CD8-positive, alpha-beta memory T cell (primary cell): ENCODE results near the gene CCNG1. TPM values are rescaled to one million over a fixed set of nuclear protein-coding genes. Genes with fewer than 3 reads are reported as not detected.
A peak's percentile ranks its signal among the peaks of the same experiment; 100 is the strongest.

Source experiments
- CTCF ChIA-PET: fragments of 350-600 bp; sonication (Branson Sonifier 250); formaldehyde crosslinking; loops from one replicate; lab custom pipeline; 2021; ENCODE audit warnings: antibody characterized with exemption; lab: Charles Lee
- POLR2A ChIA-PET: fragments of 350-600 bp; sonication (Branson Sonifier 250); formaldehyde crosslinking; loops from one replicate; lab custom pipeline; 2021; ENCODE audit warnings: antibody characterized with exemption; lab: Charles Lee
- DNase-seq, 5 donors: peaks; one replicate each; pipeline versions ENCODE4 v3.0.0 to v3.0.0-alpha.2; 2020 to 2022; ENCODE audit warnings: mixed read lengths in 1 of 5
- H3K27ac ChIP-seq: one replicate; pipeline ENCODE4 v1.7.0; 2013; ENCODE audit warnings: low read depth, mild to moderate bottlenecking, low read length, moderate library complexity
- H3K27me3 ChIP-seq: 2 replicates; pipeline ENCODE4 v1.7.0; 2013; ENCODE audit warnings: low read length, mild to moderate bottlenecking; ENCODE audit not compliant: insufficient read depth, poor library complexity, severe bottlenecking
- H3K36me3 ChIP-seq: 2 replicates; pipeline ENCODE4 v1.7.0; 2013; ENCODE audit warnings: mild to moderate bottlenecking, low read length, moderate library complexity; ENCODE audit not compliant: insufficient read depth
- H3K4me1 ChIP-seq: 2 replicates; pipeline ENCODE4 v1.7.0; 2013; ENCODE audit warnings: mild to moderate bottlenecking, low read length, moderate library complexity; ENCODE audit not compliant: insufficient read depth
- H3K4me3 ChIP-seq: 2 replicates; pipeline ENCODE4 v1.7.0; 2013; ENCODE audit warnings: mild to moderate bottlenecking, low read length
- H3K9me3 ChIP-seq: 2 replicates; pipeline ENCODE4 v1.7.0; 2013; ENCODE audit warnings: mild to moderate bottlenecking, low read length
- H3K27ac Mint-ChIP-seq, 8 donors: one replicate each; pipeline ENCODE4 v1.8.0; 2020 to 2021; ENCODE audit warnings: mixed read lengths in 8 of 8, mild to moderate bottlenecking in 6 of 8, inconsistent platforms in 3 of 8, moderate library complexity in 3 of 8
- H3K27me3 Mint-ChIP-seq, 2 donors: one replicate each; pipeline ENCODE4 v1.8.0; 2020 to 2021; ENCODE audit warnings: mixed read lengths in 2 of 2, mild to moderate bottlenecking in 1 of 2, moderate library complexity in 1 of 2
- H3K36me3 Mint-ChIP-seq, 3 donors: one replicate each; pipeline ENCODE4 v1.8.0; 2020 to 2021; ENCODE audit warnings: mixed read lengths in 3 of 3, inconsistent platforms in 1 of 3, mild to moderate bottlenecking in 1 of 3
- H3K4me1 Mint-ChIP-seq, 3 donors: one replicate each; pipeline ENCODE4 v1.8.0; 2020 to 2021; ENCODE audit warnings: mixed read lengths in 3 of 3, inconsistent platforms in 1 of 3, mild to moderate bottlenecking in 1 of 3
- H3K4me3 Mint-ChIP-seq, 7 donors: one replicate each; pipeline ENCODE4 v1.8.0; 2020 to 2021; ENCODE audit warnings: mixed read lengths in 7 of 7, mild to moderate bottlenecking in 6 of 7, moderate library complexity in 4 of 7, inconsistent platforms in 2 of 7
- H3K9me3 Mint-ChIP-seq, 5 donors: one replicate each; pipeline ENCODE4 v1.8.0; 2020 to 2022; ENCODE audit warnings: mixed read lengths in 5 of 5, mild to moderate bottlenecking in 3 of 5, moderate library complexity in 2 of 5, inconsistent platforms in 1 of 5
- polyA plus RNA-seq: library from polyadenylated mRNA; unstranded; fragments of 300-500 nt; fragmentation: Illumina TruSeq; gene quantifications from one replicate; pipeline ENCODE4 v1.2.3, GENCODE V29; 2021
- total RNA-seq, 2 experiments: library from RNA; stranded (reverse); gene quantifications; one replicate each; pipeline ENCODE4 v1.2.3, GENCODE V29; 2021

The CCNG1 gene
- total and polyA plus RNA-seq, 3 experiments from 2014 or later: 77.8 to 104 (median 90.9) TPM

- CTCF ChIA-PET: no interaction called here
- H3K9me3 Mint-ChIP-seq: no peaks in the 10 kb centered on the region
Observed at GRCh38 chr5:163432544-163432943, 4.9 kb upstream of the CCNG1 start.

GRCh38 chr5:163433271-163433670 lies 4.1 kb upstream of the CCNG1 start:
- Histone ChIP-seq H3K4me3 (no peak overlapping the region), H3K27ac (no peak overlapping the region), H3K4me1 (peaks cover 9% of the 10 kb centered on the region), H3K27me3 (no peaks in the 10 kb centered on the region), H3K36me3 (no peaks in the 10 kb centered on the region), H3K9me3 (no peaks in the 10 kb centered on the region)
- Mint-ChIP-seq H3K36me3 (peaks cover 0 to 9% (median 0%) of the 10 kb centered on the region in 3 donors), H3K27me3 (peaks cover 0 to 3% of the 10 kb centered on the region in 2 donors), H3K27ac (peak overlapping the region in 1 of 8 donors; percentile 76), H3K4me1 (peaks cover 15 to 17% (median 15%) of the 10 kb centered on the region in 3 donors), H3K4me3 (no peak overlapping the region), H3K9me3 (no peaks in the 10 kb centered on the region)
- no peak for DNase-seq
- ChIA-PET CTCF (no interaction called here), POLR2A (interaction anchor here (1.7 kb wide), 1 partner anchor 27 kb away, joined by 4 read pairs; the partner anchor contains the start of genes HMMR and NUDCD2)

More at GRCh38 chr5:163432544-163432943, 4.9 kb upstream of the CCNG1 start:
- POLR2A ChIA-PET: no interaction called here
- Mint-ChIP-seq H3K36me3 (peaks cover 0 to 5% (median 0%) of the 10 kb centered on the region in 3 donors), H3K4me3 (no peak overlapping the region), H3K27me3 (peaks cover 0 to 3% of the 10 kb centered on the region in 2 donors), H3K4me1 (peaks cover 10 to 13% (median 11%) of the 10 kb centered on the region in 3 donors), H3K27ac (peak overlapping the region in 1 of 8 donors; percentile 8)
- DNase-seq: no peak
- Histone ChIP-seq H3K36me3 (no peaks in the 10 kb centered on the region), H3K27me3 (no peaks in the 10 kb centered on the region), H3K4me3 (no peak overlapping the region), H3K4me1 (peaks cover 8% of the 10 kb centered on the region), H3K27ac (no peak overlapping the region), H3K9me3 (no peaks in the 10 kb centered on the region)

- no peak for DNase-seq
- Mint-ChIP-seq H3K27ac (no peak overlapping the region), H3K9me3 (no peaks in the 10 kb centered on the region), H3K36me3 (peaks cover 0 to 9% (median 0%) of the 10 kb centered on the region in 3 donors), H3K4me3 (peak overlapping the region in 1 of 7 donors; percentile 19), H3K27me3 (peaks cover 0 to 3% of the 10 kb centered on the region in 2 donors), H3K4me1 (peaks cover 25 to 28% (median 27%) of the 10 kb centered on the region in 3 donors)
- CTCF ChIA-PET: interaction anchor here (1.0 kb wide), 1 partner anchor 26 kb away, joined by 4 read pairs; no protein-coding TSS in a partner anchor
- Histone ChIP-seq H3K4me1 (peaks cover 21% of the 10 kb centered on the region), H3K27ac (no peak overlapping the region), H3K27me3 (no peaks in the 10 kb centered on the region), H3K9me3 (no peaks in the 10 kb centered on the region), H3K4me3 (no peak overlapping the region), H3K36me3 (no peaks in the 10 kb centered on the region)
- POLR2A ChIA-PET: interaction anchor here (1.7 kb wide), 1 partner anchor 26 kb away, joined by 4 read pairs; the partner anchor contains the start of genes HMMR and NUDCD2
Observed at GRCh38 chr5:163434401-163434866, 3.0 kb upstream of the CCNG1 start.

- DNase-seq: no peak
- H3K27ac ChIP-seq: peak overlapping the region; percentile 88
- H3K4me3 ChIP-seq: peak overlapping the region; percentile 89
- ChIA-PET CTCF (no interaction called here), POLR2A (no interaction called here)
- peaks cover 0 to 25% (median 5%) of the 10 kb centered on the region in 3 donors for H3K36me3 Mint-ChIP-seq
- no peaks in the 10 kb centered on the region for H3K9me3 ChIP-seq
- H3K27me3 Mint-ChIP-seq: peaks cover 0 to 1% of the 10 kb centered on the region in 2 donors
- H3K36me3 ChIP-seq: no peaks in the 10 kb centered on the region
- peak overlapping the region; percentile 82 to 97 (median 95) for H3K27ac Mint-ChIP-seq
- no peaks in the 10 kb centered on the region for H3K27me3 ChIP-seq
- H3K4me1 ChIP-seq: peaks cover 32% of the 10 kb centered on the region
- peak overlapping the region; percentile 88 to 95 (median 94) for H3K4me3 Mint-ChIP-seq
- H3K4me1 Mint-ChIP-seq: peaks cover 42 to 49% (median 48%) of the 10 kb centered on the region in 3 donors
- H3K9me3 Mint-ChIP-seq: no peaks in the 10 kb centered on the region
Observed at GRCh38 chr5:163436515-163436914, 880 bp upstream of the CCNG1 start.

- Histone ChIP-seq H3K27ac (peak overlapping the region; percentile 88), H3K9me3 (no peaks in the 10 kb centered on the region), H3K4me3 (peak overlapping the region; percentile 89), H3K36me3 (no peaks in the 10 kb centered on the region), H3K4me1 (peaks cover 32% of the 10 kb centered on the region), H3K27me3 (no peaks in the 10 kb centered on the region)
- CTCF ChIA-PET: interaction anchor here (1.1 to 2.3 kb wide), 2 partner anchors 12 to 22 kb away, joined by 3 to 20 read pairs; partner anchors contain the start of genes HMMR and NUDCD2
- peak overlapping the region; percentile 82 to 97 (median 95) for H3K27ac Mint-ChIP-seq
- no peaks in the 10 kb centered on the region for H3K9me3 Mint-ChIP-seq
- POLR2A ChIA-PET: interaction anchor here (1.5 to 2.2 kb wide), 2 partner anchors 23 to 70 kb away, joined by 9 to 31 read pairs; partner anchors contain the start of genes HMMR and NUDCD2
- peaks cover 42 to 51% (median 49%) of the 10 kb centered on the region in 3 donors for H3K4me1 Mint-ChIP-seq
- no peak for DNase-seq
- peaks cover 0 to 27% (median 5%) of the 10 kb centered on the region in 3 donors for H3K36me3 Mint-ChIP-seq
- H3K4me3 Mint-ChIP-seq: peak overlapping the region; percentile 88 to 95 (median 94)
- peaks cover 0 to 1% of the 10 kb centered on the region in 2 donors for H3K27me3 Mint-ChIP-seq
Observed at GRCh38 chr5:163437011-163437308, 435 bp upstream of the CCNG1 start.

GRCh38 chr5:163439092-163439425 lies 1.7 kb downstream of the CCNG1 start:
- POLR2A ChIA-PET: interaction anchor here (2.2 kb wide), 1 partner anchor 21 kb away, joined by 31 read pairs; the partner anchor contains the start of genes HMMR and NUDCD2
- DNase-seq: no peak
- CTCF ChIA-PET: interaction anchor here (2.3 kb wide), 1 partner anchor 20 kb away, joined by 20 read pairs; the partner anchor contains the start of genes HMMR and NUDCD2

GRCh38 chr5:163440954-163441353 lies 3.6 kb downstream of the CCNG1 start:
- Mint-ChIP-seq H3K36me3 (peaks cover 0 to 62% (median 7%) of the 10 kb centered on the region in 3 donors), H3K27ac (peak overlapping the region in 7 of 8 donors; percentile 4 to 62 (median 24)), H3K9me3 (no peaks in the 10 kb centered on the region), H3K27me3 (no peaks in the 10 kb centered on the region), H3K4me3 (peak overlapping the region in 1 of 7 donors; percentile 18), H3K4me1 (peaks cover 44 to 63% (median 55%) of the 10 kb centered on the region in 3 donors)
- Histone ChIP-seq H3K27ac (no peak overlapping the region), H3K4me1 (peaks cover 32% of the 10 kb centered on the region), H3K9me3 (no peaks in the 10 kb centered on the region), H3K4me3 (no peak overlapping the region), H3K36me3 (peaks cover 12% of the 10 kb centered on the region), H3K27me3 (no peaks in the 10 kb centered on the region)
- DNase-seq: no peak
- ChIA-PET POLR2A (interaction anchor here (1.2 kb wide), 1 partner anchor 19 kb away, joined by 3 read pairs; the partner anchor contains the start of gene NUDCD2), CTCF (interaction anchor here (0.7 to 1.8 kb wide), 3 partner anchors 18 to 19 kb away, joined by 3 to 6 read pairs (median 3); partner anchors contain the start of genes HMMR and NUDCD2)

More at GRCh38 chr5:163439092-163439425, 1.7 kb downstream of the CCNG1 start:
- H3K4me1 Mint-ChIP-seq: peaks cover 42 to 58% (median 55%) of the 10 kb centered on the region in 3 donors
- no peaks in the 10 kb centered on the region for H3K9me3 ChIP-seq
- no peaks in the 10 kb centered on the region for H3K9me3 Mint-ChIP-seq
- H3K27ac ChIP-seq: peak overlapping the region; percentile 6
- H3K36me3 Mint-ChIP-seq: peaks cover 0 to 47% (median 7%) of the 10 kb centered on the region in 3 donors
- peak overlapping the region; percentile 46 to 95 (median 94) for H3K4me3 Mint-ChIP-seq
- no peaks in the 10 kb centered on the region for H3K27me3 ChIP-seq
- H3K4me3 ChIP-seq: no peak overlapping the region
- H3K4me1 ChIP-seq: peaks cover 32% of the 10 kb centered on the region
- H3K36me3 ChIP-seq: peaks cover 8% of the 10 kb centered on the region
- H3K27ac Mint-ChIP-seq: peak overlapping the region in 7 of 8 donors; percentile 36 to 95 (median 51)
- H3K27me3 Mint-ChIP-seq: no peaks in the 10 kb centered on the region

- H3K4me3 ChIP-seq: no peak overlapping the region
- no peaks in the 10 kb centered on the region for H3K9me3 Mint-ChIP-seq
- H3K4me3 Mint-ChIP-seq: peak overlapping the region in 1 of 7 donors; percentile 50
- H3K4me1 Mint-ChIP-seq: peaks cover 18 to 45% (median 37%) of the 10 kb centered on the region in 3 donors
- ChIA-PET POLR2A (no interaction called here), CTCF (interaction anchor here (2.7 kb wide), 1 partner anchor 15 kb away, joined by 7 read pairs; the partner anchor contains the start of genes HMMR and NUDCD2)
- peaks cover 20% of the 10 kb centered on the region for H3K36me3 ChIP-seq
- no peak overlapping the region for H3K27ac ChIP-seq
- DNase-seq: no peak
- H3K36me3 Mint-ChIP-seq: peaks cover 0 to 85% (median 20%) of the 10 kb centered on the region in 3 donors
- H3K27me3 ChIP-seq: no peaks in the 10 kb centered on the region
- H3K27me3 Mint-ChIP-seq: no peaks in the 10 kb centered on the region
- H3K27ac Mint-ChIP-seq: peak overlapping the region in 2 of 8 donors; percentile 54 to 73
- H3K9me3 ChIP-seq: no peaks in the 10 kb centered on the region
- H3K4me1 ChIP-seq: peaks cover 10% of the 10 kb centered on the region
Observed at GRCh38 chr5:163444526-163444925, 7.1 kb downstream of the CCNG1 start.
